ENCODE results near the gene SHE.

The SHE gene

GRCh38 chr1:154476791-154477190 is 25.4 kb downstream of the SHE start:
- no peak for DNase-seq

- no peak for DNase-seq
Observed at GRCh38 chr1:154474802-154475201, 27.4 kb downstream of the SHE start.

GRCh38 chr1:154471304-154471703 is 30.9 kb downstream of the SHE start:
- no peak for DNase-seq

DNA sequence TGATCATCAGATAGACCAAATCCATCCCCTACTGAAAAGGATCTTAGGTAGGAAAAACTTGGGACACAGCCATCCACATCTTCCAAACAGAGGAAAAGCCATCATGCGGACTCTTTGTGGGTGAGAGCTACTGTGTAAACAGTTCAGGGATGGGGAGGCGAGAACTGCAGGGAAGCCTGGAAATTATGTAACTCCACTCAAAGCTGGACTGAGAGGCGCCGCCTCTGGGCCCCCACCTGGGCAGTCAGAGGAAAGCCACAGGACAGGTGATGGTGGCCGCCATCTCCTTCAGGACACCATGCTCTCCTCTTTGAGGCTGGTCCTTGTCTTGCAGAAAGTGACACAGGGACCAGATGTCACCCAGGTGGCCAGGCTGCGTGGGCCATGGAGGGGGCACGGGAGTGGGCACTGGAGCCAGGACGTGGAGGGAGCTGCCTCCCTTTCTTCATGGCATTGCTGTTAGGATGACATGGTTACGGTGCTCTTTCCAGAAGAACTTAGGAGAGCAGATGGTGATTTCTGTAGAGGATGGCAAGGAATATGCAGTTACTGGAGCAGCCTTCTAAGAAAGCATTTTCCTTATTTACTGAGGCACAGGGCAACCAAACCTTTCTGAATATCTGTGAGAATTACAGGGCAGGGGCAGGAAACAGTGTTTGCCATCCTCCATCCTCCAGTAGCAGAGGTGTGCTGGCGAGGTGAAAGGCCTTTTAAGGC is 32.2 kb downstream of the SHE start:
- DNase-seq, result no peak

DNA sequence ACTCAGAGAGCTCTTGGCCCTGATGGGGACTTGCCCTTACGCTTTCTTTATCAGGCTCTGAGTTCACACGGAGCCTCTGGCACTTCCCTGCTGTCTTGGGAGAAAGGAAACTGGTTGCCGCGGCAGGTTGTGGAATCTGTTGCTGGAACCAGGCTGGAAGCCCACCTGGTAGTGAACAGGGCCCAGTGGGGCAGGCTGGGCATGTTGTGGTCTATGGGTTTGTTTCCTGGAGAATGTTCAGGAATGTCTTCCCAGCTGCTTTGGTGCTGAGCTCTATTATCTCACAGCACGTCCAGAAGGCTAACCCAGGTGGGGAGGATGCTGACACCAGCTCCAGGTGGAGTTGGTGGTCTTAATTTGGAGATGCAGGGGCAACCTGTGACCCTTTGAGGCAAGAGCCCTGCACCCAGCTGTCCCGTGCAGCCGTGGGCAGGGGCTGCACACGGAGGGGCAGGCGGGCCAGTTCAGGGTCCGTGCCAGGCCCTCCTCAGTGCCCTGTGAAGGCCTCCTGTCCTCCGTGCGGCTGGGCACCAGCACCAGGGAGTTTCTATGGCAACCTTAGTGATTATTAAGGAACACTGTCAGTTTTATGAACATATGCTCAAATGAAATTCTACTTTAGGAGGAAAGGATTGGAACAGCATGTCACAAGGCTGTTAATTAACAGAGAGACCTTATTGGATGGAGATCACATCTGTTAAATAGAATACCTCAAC is 33.5 kb downstream of the SHE start:
- no peak for DNase-seq

DNA sequence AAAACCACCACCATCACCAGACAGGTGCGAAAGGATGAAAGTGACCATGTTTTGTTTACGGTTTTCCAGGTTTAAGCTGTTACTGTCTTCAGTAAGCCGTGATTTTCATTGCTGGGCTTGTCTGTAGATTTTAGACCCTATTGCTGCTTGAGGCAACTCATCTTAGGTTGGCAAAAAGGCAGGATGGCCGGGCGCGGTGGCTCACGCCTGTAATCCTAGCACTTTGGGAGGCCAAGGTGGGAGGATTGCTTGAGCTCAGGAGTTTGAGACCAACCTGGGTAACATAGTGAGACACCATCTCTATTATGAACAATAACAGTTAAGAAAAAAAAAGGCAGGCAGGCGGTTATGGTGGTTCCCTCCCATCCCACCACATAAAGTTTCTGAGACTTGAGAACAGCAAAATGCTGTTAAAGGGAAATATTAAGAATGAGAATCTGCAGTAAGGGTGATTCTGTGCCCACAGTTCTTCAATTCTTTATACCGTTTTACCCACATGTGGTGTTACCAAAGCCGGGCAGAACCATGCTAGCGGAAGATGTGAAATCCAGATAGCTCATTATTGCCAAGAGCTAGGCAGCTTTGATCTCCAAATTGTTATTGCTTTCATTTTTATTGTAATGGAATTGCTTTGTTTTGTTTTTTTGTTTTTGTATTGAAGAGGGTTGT is 34.6 kb downstream of the SHE start:
- DNase-seq, result no peak

DNA sequence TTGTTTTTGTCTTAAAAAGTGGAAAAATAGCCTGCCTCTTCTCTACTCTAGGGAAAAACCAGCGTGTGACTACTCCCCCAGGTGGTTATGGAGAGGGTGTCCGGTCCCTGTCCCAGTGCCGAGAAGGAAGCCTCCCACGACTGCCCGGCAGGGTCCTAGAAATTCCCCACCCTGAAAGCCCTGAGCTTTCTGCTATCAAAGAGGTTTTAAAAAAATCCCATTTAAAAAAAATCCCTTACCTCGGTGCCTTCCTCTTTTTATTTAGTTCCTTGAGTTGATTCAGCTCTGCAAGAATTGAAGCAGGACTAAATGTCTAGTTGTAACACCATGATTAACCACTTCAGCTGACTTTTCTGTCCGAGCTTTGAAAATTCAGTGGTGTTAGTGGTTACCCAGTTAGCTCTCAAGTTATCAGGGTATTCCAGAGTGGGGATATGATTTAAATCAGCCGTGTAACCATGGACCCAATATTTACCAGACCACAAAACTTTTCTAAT is 35.2 kb downstream of the SHE start:
- no peak for DNase-seq

DNA sequence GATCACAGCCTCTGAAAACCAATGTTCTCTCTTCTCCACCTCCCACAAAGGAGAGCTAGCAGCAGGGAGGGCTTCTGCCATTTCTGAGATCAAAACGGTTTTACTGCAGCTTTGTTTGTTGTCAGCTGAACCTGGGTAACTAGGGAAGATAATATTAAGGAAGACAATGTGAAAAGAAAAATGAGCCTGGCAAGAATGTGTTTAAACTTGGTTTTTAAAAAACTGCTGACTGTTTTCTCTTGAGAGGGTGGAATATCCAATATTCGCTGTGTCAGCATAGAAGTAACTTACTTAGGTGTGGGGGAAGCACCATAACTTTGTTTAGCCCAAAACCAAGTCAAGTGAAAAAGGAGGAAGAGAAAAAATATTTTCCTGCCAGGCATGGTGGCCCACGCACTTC is 36.0 kb downstream of the SHE start:
- no peak for DNase-seq

- no peak for DNase-seq
Observed at GRCh38 chr1:154465621-154466195, 36.5 kb downstream of the SHE start.

DNA sequence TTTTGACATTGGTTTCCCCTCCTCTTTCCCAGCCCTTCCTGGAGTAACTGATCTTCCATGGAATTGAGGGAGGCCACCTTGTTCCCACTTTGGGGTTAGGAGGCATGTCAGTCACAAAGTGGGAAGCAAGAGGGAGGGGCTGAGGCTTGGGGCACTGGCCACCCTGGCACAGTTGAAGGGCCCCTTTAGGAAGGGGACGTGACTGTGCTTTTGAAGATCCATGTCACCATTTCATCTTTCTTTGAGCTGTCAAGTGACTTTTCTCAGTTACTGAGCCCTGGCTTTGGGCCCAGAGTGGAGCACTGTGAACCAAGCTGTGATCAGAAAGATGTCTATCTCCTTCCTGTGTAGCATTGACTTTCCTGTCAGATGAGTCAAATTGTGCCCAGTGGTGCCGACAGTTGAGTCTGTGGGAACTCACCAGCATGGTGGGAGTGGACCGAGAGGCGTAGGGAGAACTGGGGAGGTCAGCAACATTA is 38.7 kb downstream of the SHE start:
- DNase-seq, result peak; percentile 47

- DNase-seq, result no peak
Observed at GRCh38 chr1:154460695-154461260, 41.4 kb downstream of the SHE start.

GRCh38 chr1:154459080-154459479 is 43.1 kb downstream of the SHE start:
- DNase-seq, result no peak

GRCh38 chr1:154456631-154457030 is 45.6 kb downstream of the SHE start:
- no peak for DNase-seq

DNA sequence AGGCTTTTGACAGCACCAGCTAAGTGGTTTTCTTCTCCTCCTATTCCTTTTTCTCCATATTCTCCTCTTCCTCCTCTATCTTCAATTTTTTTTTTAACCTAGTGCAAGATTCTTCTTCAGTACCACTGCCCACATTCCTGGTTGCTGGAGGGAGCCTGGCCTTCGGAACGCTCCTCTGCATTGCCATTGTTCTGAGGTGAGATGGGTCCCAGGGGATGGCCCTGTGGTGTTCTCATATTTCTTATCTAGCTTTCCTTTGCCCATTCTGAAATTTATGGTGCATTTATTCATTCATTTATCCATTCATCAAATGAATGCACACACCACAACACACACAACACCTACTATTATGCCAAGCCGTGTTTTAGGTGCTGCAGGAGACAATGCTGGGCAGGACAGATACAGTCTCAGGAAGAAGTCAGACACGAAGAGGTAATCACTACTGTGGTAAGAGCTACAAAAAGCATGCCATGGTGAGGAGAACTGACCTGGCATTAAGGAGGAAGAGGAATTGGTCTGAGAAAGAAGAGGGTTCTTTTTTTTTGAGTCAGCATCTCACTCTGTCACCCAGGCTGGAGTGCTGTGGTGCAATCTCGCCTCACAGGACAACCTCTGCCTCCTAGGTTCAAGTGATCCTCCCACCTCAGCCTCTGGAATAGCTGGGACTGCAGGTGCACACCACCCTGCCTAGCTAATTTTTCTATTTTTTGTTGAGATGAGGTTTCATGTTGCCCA is 47.7 kb downstream of the SHE start:
- DNase-seq, result no peak

- no peak for DNase-seq
Observed at GRCh38 chr1:154453574-154454352, 48.4 kb downstream of the SHE start.

DNA sequence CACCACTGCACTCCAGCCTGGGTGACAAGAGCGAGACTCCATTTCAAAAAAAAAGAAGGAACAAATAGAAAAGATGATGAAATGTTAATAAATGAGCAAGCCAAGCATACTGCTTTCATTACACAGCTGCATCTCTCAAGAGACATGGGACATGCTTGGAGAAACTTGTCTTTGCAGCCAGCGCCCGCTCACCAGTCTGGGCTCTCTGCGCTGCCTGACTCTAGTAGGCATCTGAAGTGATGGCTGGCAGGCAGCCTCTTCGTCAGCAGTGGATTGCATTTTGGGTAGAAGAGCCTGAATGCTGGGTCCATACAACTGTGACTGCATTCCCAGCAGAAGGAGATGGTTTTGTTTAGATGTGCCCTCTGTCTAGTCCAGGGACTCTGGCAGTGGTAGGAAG is 49.1 kb downstream of the SHE start:
- DNase-seq, result no peak

DNA sequence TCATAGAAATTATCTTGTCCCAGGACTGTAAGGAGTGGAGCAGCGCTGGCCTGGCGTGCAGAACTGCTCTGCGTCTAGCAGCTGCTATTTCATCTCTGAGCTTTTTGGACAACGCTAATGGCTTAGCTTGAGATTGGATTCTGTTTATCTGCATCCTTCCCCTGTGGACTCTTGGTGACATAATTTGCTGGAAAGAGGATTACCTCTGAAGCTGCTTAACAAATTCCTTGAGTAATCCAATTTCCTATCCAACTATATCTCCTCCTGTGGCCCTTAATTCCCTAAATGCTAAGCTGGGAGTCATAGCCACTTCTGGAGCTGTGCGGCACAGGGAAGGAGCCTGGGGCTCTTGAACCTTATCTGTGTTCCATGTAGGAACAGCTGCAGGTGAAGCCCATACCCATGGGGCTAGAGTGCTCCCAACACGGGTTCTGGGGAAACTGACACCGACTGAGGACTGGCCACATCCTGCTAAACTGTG is 53.8 kb downstream of the SHE start:
- DNase-seq, result no peak

DNA sequence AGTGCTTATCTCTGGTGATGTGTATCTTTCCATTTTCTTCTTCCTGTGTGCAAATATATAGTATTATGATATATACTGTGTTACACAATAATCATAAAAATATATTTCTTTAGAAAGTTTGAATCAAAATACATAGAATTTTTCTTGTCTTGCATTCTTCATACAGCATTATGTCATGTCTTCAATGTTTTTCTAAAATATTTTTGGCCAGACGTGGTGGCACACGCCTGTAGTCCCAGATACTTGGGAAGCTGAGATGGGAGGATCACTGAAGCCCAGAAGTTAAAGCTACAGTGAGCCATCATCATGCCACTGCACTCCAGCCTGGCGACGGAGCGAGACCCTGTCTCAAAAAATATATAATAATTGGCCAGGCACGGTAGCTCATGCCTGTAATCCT is 55.4 kb downstream of the SHE start:
- DNase-seq, result no peak

DNA sequence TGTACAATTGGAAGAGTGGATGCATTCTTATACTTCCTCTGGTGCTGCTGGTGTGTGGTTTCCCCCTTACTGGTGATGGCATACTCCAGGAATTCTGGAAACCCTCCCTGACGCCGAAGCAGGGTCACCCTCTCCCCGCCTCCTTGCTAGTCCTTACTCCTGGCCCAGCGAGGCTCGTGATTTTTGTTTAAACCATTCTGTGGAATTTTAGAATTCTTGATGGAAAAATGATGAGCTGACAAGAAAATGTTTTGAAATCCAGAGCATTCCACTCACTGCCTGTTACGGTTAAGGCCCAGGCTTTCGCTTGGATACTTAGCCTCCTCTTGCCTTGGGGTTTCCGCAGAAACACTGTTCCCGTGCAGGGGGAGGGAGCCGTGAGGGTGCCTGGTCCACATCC is 55.9 kb downstream of the SHE start:
- no peak for DNase-seq

GRCh38 chr1:154445040-154445472 is 57.2 kb downstream of the SHE start:
- DNase-seq, result no peak

- no peak for DNase-seq
Observed at GRCh38 chr1:154443274-154444013, 58.8 kb downstream of the SHE start.

All from stimulated activated CD4-positive, alpha-beta T cell treated with anti-CD3 and anti-CD28 coated beads, Interleukin-12 subunit alpha, Interleukin-12 subunit beta, amount 100 ng/mL, for 4 hours (primary cell).